Fibroblast of skin of left quadriceps (primary cell): ENCODE results near the gene BLOC1S2.
"Not testable (repeated sequence)": the region's sequence is repeated elsewhere in the genome, so short reads cannot be mapped to it uniquely, and the experiment has no call there.

Source experiments
- DNase-seq, 2 experiments: peaks; one replicate each; pipeline ENCODE4 v3.0.0-alpha.2; 2013; ENCODE audit warnings: low read depth in 2 of 2

BLOC1S2 gene

DNA sequence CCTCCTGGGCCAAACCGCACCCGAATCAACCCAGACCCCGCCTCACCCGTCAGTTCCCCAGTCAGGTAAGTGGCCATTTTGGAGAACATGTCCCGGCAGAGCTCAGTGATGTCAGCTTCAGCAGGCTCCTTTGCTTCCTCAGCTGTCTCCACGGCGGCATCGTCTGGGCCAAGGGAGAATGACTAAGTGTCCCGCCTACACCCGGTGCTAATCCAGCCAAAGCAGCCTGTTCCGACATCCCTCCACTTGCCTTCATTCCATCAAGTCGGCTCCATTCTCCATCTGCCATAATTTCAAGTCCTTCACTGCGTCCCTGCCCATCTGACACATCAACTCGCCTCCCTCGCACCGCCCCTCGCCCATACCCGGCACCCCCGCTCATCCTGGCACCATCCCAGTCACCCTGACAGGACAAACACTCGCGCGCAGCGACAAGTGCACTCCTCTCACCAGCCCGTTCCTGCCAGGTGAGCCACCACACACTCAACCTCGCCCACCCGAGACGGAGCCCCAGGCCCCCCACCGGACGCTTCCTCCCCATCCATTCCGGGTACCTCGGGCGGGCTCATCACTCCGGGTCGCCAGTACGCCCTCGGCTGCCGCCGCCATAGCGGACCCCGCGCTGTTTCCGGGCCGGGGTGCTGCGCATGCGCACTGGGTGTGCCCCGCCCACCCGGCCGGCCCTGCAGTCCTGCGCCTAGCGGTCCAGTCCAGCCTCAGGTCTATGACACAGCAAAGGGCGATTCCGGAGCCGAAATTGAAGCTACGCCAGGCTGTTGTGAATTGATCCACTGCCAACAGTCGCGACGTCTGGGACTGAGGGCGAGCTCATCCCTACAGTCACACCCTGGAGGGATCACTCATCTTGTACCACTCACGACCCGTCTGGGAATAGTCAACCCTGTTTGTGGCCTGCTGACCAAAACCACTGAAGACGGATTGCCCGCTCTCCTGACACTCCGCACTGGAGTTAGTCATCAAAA is at the start of gene BLOC1S2:
BLOC1S2 (minus strand) TSS at position 630 of the 983 bp plus-strand sequence; CDS start at position 609, 21 bp downstream.
- peak; percentile 51 to 56 for DNase-seq

GRCh38 chr10:100334762-100335161 is 48.3 kb upstream of the BLOC1S2 start:
- DNase-seq = no peak

GRCh38 chr10:100333661-100334440 is 47.4 kb upstream of the BLOC1S2 start:
- peak in 1 of 2 experiments; percentile 26 for DNase-seq

DNA sequence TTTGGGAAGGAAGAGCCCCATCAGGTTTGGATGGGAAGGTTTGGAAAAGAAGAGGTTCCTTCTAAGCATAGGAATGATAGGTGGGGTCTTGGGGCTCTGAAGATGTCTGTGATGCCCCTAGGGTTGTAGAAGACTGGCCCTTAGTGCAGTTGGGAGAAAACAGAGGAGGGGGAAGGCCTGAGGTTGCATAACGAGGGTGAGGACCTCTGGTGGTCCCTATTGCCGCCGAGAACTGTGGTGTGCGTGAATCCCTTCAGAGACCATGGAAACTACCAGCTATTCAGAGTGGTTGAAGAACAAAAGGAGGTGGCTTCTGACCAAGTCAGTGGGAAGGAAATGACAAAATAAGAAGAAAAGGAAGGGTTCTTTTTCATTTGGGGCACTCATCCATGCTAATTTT is 46.6 kb upstream of the BLOC1S2 start:
- DNase-seq = no peak

- no peak for DNase-seq
Measured at GRCh38 chr10:100330079-100330478, 43.6 kb upstream of the BLOC1S2 start, which contains the start of gene PKD2L1. Gene PKD2L1 (minus strand): TSS chr10:100330228. CDS start chr10:100330103, 125 bp downstream.

DNA sequence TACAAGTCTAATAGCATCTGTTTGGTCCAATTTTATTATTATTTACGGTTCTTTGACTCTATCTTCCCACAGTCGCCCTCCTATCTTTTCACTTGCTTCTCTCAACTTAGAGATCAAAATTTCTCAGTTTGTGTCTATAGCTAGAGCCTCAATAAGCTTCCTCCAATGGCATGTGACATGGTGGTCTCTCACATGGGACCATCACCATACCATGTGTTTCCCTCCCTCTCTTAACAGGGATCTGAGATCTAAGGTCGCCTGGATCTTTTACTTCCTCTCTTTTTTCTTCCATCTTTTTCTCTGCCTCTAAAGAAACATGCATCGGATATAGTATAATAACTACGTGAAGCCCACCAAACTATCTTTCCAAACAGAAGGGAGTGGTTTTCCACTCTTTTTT is 41.7 kb upstream of the BLOC1S2 start:
- DNase-seq = no peak

DNA sequence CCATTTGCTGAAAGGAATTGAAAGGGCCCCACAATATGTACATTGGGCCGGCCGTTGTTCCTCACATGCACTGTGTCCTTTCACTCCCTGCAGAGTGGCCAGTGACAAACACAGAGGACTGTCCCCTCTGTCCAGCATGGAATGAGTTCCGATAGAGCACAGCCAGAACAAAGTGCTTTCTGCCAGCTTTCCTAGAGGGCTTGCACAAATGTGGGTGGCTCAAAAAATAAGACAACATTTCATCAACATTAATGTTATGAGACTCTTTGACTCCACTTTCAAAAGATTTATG is 41.2 kb upstream of the BLOC1S2 start:
- DNase-seq = no peak

DNA sequence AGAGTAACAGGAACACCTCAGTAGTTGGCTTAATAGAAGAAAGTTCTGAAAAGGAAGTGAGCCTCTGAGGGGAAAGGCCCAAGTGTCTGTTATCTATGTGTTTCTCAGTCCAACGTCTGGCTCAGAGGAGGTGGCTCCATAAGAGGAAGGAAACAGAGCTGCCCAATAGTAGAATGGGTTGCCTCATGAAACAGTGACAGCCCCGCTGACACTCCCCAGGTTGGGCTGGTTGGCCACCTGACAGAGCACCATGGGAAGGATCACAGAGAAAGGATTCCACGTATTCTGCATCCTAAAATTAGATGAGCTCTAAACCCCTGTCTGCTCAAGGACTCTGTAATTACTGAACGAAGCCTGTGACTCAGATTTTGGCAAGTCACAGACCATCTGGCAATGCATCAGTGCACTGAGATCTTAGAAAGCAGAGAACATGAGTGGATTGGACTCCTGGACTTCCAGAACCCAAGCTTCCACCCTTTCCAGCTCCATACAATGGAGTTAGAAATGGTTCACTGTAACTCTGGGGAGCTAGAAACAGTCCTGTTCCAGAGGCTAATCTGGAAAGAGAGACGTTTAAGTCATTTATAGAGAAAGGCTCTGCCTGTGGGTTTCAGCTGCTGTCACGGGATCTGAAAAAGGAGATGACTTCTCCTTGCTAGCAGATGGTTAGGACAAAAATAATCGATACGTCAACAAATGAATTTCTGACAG is 40.7 kb upstream of the BLOC1S2 start:
- no peak for DNase-seq

- DNase-seq = no peak
Measured at GRCh38 chr10:100325158-100325557, 38.7 kb upstream of the BLOC1S2 start.

DNA sequence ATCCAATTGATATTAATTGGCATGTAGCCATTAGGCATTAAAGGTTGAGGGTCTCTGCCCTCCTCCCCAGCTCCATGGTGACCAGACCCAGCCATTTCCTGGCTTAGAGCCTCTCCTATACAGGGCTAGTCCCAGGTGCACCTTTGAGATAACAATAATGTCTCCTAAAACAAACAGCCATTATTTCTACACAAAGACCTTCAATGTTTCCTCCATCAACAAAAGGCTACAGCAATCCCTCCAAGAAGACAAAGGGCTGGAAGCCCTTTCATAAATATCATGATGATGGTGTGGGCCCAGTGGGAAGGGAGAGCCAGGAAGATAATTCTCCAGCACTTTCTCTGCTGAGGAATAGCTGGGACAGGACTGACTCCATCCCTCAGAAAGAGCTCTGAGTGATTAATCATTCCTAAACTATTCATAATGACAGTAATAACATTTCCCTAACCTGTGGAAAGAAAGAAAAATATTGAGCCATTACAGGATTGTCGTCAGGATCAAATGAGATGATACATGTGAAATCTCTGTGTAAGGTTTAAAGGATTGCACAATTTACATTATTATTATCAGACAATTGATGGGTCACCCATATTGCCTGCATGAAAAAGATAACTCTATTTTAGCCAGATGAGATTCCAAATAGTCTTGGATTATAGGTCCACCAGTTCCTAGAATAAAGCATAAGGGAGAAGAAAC is 33.4 kb upstream of the BLOC1S2 start:
- DNase-seq = no peak

- DNase-seq = no peak
Measured at GRCh38 chr10:100318207-100318606, 31.7 kb upstream of the BLOC1S2 start.

DNA sequence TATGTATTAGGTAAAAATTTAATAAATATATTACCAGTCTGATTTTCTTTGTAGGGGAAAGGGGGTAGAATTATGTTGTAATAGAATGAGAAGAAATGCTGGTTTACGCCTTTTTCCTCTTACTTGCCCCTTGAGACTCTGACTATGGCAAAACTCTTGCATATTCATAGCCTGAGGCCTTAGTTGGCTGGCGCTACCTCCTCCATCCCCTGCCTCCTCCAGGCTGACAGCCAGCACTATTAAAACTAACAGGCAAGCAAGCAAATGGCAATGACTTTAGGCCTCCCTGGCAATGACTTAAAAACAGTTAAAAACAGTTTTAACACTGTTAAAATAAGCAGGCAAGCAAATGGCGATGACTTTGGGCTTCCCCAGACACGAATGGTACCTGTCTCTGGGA is 29.1 kb upstream of the BLOC1S2 start:
- DNase-seq = no peak

DNA sequence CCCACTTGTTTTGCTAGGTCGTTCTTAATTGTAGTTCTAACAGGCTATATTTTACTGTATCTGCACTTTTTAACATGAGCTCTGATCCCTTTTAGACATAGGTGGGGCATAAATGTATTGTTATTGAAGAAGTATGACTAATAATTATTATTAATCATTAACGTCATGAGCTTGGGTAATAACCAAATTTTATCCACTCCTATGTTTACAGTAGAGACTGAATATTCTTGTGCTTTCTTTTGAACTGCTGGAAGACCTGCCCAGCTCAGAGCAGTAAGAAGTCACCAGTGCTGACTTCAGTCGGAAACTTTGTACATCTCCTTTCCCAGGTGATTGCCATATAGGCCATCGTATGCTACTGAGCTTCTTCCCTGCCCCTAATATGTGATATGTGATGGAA is 24.8 kb upstream of the BLOC1S2 start:
- DNase-seq = no peak

- DNase-seq = no peak
Measured at GRCh38 chr10:100307684-100308083, 21.2 kb upstream of the BLOC1S2 start.

- no peak for DNase-seq
Measured at GRCh38 chr10:100306861-100307260, 20.4 kb upstream of the BLOC1S2 start.

DNA sequence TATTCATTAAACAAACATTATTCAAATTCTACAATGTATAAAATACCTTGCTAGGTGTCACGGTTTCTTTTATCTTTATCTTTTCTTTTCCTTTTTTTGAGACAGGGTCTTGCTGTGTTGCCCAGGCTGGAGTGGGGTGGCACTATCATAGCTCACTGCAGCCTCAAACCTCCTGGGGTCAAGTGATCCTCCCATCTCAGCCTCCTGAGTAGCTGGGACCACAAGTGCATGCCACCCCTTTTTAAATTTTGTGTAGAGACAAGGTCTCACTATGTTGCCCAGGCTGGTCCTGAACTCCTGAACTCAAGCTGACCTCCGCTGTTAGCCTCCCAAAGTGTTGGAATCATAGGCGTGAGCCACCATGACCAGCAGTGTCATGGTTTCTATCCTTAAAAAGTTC is 17.9 kb upstream of the BLOC1S2 start:
- no peak for DNase-seq

- no peak for DNase-seq
Measured at GRCh38 chr10:100303724-100304319, 17.3 kb upstream of the BLOC1S2 start.

DNA sequence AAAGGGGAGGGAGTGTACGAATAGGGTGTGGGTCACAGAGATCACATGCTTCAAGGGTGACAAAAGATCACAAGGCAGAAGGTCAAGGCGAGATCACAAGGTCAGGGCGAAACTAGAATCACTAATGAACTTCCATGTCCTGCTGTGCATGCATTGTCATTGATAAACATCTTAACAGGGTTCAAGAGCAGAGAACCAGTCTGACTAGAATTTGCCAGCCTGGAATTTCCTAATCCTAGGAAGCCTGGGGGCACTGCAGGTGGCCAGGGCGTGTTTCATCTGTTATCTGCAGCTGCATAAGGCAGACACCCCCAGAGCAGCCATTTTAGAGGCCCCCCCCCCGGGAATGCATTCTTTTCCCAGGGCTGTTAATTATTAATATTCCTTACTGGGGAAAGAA is 14.6 kb upstream of the BLOC1S2 start:
- DNase-seq = not testable (repeated sequence)

DNA sequence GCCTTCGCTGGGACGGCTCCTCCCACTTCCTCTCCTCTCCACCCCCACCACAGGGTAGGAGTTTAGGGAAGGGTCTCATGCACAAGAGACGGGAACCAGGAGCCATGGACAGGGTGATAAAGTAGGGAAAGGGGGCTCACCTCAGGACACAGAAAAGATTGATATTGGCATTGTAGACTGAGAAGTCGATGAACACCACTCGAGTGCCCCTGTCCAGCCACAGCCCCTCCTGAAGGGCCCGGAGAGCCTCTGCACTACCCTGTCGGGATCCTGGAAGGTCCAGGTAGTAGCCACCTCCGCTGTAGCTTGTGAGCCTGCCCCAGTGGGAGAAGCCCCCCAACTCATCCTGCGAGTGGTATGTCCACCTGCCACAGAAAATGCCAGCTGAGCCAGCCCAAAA is 10.8 kb upstream of the BLOC1S2 start:
- DNase-seq = no peak

GRCh38 chr10:100293066-100293465 is 6.6 kb upstream of the BLOC1S2 start:
- DNase-seq = no peak

- DNase-seq = not testable (repeated sequence)
Measured at GRCh38 chr10:100292300-100292699, 5.8 kb upstream of the BLOC1S2 start.
